ENCODE data around the gene PRPF39. TPM values are rescaled to one million over a fixed set of nuclear protein-coding genes. Genes with fewer than 3 reads are reported as not detected.

The PRPF39 gene
- total RNA-seq, 2 experiments from 2014 or later: 45.4 to 46.8 TPM

GRCh38 chr14:45103806-45104205 lies 19.9 kb downstream of the PRPF39 start:
- peaks cover 6% of the 10 kb centered on the region for H3K4me1 Mint-ChIP-seq
- no peaks in the 10 kb centered on the region for H3K9me3 Mint-ChIP-seq
- no peaks in the 10 kb centered on the region for H3K27me3 Mint-ChIP-seq
- H3K4me3 Mint-ChIP-seq: no peak overlapping the region
- H3K36me3 Mint-ChIP-seq: peaks cover 29% of the 10 kb centered on the region
- no peak for DNase-seq
- no peak overlapping the region for H3K27ac Mint-ChIP-seq

GRCh38 chr14:45104561-45104960 lies 20.6 kb downstream of the PRPF39 start:
- no peaks in the 10 kb centered on the region for H3K9me3 Mint-ChIP-seq
- H3K36me3 Mint-ChIP-seq: peaks cover 24% of the 10 kb centered on the region

DNA sequence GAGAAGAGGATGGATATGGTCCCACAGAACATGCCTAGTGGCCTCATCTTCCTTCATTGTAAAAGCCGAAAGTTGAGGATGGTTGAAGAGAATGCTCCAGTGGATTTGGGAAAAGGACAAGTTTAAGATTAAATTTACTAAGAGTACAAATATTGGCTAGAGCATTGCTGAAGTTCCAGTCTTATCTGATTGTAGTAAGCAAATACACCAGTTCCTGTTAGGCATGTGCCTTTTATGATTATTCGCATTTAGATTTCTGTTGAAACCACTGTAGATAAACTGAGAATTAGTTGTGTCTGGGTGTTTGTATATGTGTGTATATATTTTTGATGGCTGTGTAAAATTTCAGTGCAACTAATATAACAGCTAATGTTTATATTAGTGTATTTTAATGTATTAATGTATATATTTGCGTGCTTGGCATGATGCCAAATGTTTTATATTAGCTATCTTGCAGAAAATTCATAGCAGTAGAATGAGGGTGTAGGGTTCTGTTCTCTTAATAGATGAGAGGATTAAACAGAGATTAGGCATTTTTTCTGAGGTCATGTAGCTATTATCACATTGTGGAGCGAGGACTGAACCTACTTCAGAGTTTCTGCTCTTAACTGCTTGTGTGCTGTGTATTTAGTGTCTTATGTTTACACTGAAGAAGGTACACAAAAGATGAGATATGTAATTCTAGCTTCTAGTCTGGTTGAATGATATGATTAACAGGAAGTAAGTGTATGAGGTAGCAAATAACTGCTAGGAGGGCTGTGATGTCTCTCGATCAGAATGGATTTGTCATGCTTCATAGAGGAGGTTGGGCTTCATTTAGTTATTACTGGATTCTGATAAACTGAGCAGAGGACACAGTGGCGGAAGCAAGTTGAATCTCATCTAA lies 29.2 kb downstream of the PRPF39 start:
- H3K27ac Mint-ChIP-seq: peak overlapping the region; percentile 77
- H3K4me1 Mint-ChIP-seq: peaks cover 24% of the 10 kb centered on the region
- DNase-seq: no peak
- H3K36me3 Mint-ChIP-seq: peaks cover 26% of the 10 kb centered on the region
- H3K27me3 Mint-ChIP-seq: no peaks in the 10 kb centered on the region
- no peaks in the 10 kb centered on the region for H3K9me3 Mint-ChIP-seq
- H3K4me3 Mint-ChIP-seq: no peak overlapping the region

More at GRCh38 chr14:45104561-45104960, 20.6 kb downstream of the PRPF39 start:
- H3K4me1 Mint-ChIP-seq: peaks cover 6% of the 10 kb centered on the region
- no peak overlapping the region for H3K4me3 Mint-ChIP-seq
- no peak for DNase-seq
- H3K27ac Mint-ChIP-seq: no peak overlapping the region
- H3K27me3 Mint-ChIP-seq: no peaks in the 10 kb centered on the region

- peaks cover 24% of the 10 kb centered on the region for H3K4me1 Mint-ChIP-seq
- H3K27ac Mint-ChIP-seq: peak overlapping the region; percentile 70
- peaks cover 26% of the 10 kb centered on the region for H3K36me3 Mint-ChIP-seq
Observed at GRCh38 chr14:45114327-45114726, 30.4 kb downstream of the PRPF39 start.

DNA sequence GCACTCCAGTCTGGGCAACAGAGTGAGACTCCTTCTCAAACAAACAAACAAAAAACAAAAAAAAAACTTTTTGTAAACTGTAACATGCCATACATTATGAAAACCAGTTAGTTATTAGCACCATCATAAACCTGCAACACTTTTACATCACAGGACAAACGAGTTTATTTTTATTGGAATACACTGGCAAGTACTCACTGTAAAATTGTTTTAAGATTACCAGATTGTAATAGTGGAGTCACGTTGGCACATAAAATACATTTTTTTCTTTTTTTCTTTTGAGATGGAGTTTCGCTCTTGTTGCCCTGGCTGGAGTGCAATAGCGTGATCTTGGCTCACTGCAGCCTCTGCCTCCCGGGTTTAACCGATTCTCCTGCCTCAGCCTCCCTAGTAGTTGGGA lies 34.7 kb downstream of the PRPF39 start:
- Mint-ChIP-seq H3K4me1 (peaks cover 13% of the 10 kb centered on the region), H3K36me3 (peaks cover 20% of the 10 kb centered on the region), H3K27ac (no peak overlapping the region), H3K27me3 (no peaks in the 10 kb centered on the region), H3K4me3 (no peak overlapping the region), H3K9me3 (peaks cover 1% of the 10 kb centered on the region)
- DNase-seq: no peak

More at GRCh38 chr14:45114327-45114726, 30.4 kb downstream of the PRPF39 start:
- no peaks in the 10 kb centered on the region for H3K9me3 Mint-ChIP-seq
- DNase-seq: no peak
- H3K4me3 Mint-ChIP-seq: no peak overlapping the region
- no peaks in the 10 kb centered on the region for H3K27me3 Mint-ChIP-seq

DNA sequence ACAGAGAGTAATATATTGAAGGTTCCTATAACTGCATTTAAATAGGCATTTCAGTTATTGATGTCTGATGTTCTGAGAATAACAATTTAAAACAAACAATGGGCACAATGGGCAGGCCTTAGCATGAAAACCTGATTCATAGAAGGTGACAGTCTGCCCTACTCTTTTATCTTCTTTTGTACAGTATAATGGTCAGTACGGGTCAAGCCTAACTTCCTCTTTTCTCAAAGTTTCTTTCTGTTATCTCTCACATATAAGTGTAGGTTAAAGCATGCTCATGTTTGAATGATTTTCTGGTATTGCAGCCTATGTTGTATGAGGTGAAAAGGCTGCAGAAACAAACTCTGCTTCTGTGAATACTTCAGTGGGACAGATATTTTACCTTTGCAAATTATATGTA lies 36.2 kb downstream of the PRPF39 start:
- Mint-ChIP-seq H3K4me3 (no peak overlapping the region), H3K27ac (no peak overlapping the region), H3K9me3 (peaks cover 1% of the 10 kb centered on the region), H3K36me3 (peaks cover 22% of the 10 kb centered on the region), H3K27me3 (no peaks in the 10 kb centered on the region), H3K4me1 (peaks cover 5% of the 10 kb centered on the region)
- DNase-seq: no peak

GRCh38 chr14:45123271-45123670 lies 39.4 kb downstream of the PRPF39 start:
- H3K9me3 Mint-ChIP-seq: peaks cover 1% of the 10 kb centered on the region
- no peak for DNase-seq
- no peak overlapping the region for H3K4me3 Mint-ChIP-seq
- no peak overlapping the region for H3K27ac Mint-ChIP-seq
- no peaks in the 10 kb centered on the region for H3K27me3 Mint-ChIP-seq
- H3K4me1 Mint-ChIP-seq: peaks cover 3% of the 10 kb centered on the region
- H3K36me3 Mint-ChIP-seq: peaks cover 23% of the 10 kb centered on the region

DNA sequence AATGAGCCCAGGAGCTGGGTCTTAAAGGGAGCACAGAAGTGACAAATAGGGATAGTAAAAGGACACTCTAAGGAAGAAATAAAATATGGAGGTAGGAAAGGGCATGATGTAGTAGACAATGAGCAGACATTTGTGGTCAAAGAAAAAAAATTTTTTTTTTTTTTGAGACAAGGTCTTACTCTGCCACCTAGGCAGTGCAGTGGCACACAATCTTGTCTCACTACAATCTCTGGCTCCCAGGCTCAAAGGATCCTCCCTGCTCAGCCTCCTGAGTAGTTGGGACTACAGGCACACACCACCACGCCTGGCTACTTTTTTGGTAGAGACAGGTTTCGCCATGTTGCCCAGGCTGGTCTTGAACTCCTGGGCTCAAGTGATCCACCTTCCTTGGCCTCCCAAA lies 41.8 kb downstream of the PRPF39 start:
- Mint-ChIP-seq H3K36me3 (peaks cover 25% of the 10 kb centered on the region), H3K9me3 (peaks cover 1% of the 10 kb centered on the region), H3K27me3 (no peaks in the 10 kb centered on the region), H3K27ac (no peak overlapping the region), H3K4me1 (peaks cover 6% of the 10 kb centered on the region), H3K4me3 (no peak overlapping the region)
- DNase-seq: no peak

DNA sequence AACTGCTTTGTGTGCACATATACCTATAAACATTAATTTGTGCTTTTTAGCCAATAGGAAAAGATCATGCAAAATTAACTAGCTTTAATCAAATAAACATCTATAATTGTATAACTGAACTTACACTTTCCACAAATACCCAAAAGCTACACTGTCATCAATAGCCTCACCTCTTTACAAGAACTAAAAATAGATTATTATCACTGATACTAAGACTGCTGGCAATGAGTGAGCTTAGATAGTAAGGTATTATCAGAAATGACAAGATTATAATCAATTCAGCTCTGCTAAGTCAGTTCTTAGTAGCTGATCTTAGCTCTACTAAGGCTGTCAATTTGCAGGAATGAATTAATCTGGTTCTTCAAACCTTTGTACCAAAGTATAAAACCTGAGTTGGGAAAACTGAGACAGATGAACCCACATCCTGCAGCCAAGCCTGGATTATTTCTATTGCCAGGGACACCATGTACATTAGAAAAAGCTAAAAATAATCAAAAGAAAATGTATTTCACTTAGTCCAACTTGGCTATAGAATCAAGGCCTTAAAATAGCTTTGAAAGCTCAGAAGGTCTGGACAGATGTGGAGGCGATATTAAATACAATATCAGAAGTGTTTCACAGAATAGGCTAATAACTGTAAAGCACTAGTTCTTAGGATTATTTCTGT lies 45.2 kb downstream of the PRPF39 start:
- Mint-ChIP-seq H3K27ac (no peak overlapping the region), H3K4me3 (no peak overlapping the region), H3K27me3 (no peaks in the 10 kb centered on the region), H3K36me3 (peaks cover 14% of the 10 kb centered on the region), H3K4me1 (peaks cover 16% of the 10 kb centered on the region), H3K9me3 (no peaks in the 10 kb centered on the region)
- DNase-seq: no peak

- Mint-ChIP-seq H3K9me3 (no peaks in the 10 kb centered on the region), H3K27me3 (no peaks in the 10 kb centered on the region), H3K36me3 (peaks cover 3% of the 10 kb centered on the region), H3K4me1 (peaks cover 26% of the 10 kb centered on the region), H3K27ac (peak overlapping the region; percentile 95), H3K4me3 (peak overlapping the region; percentile 99)
- no peak for DNase-seq
Observed at GRCh38 chr14:45133683-45134050, 49.8 kb downstream of the PRPF39 start.

DNA sequence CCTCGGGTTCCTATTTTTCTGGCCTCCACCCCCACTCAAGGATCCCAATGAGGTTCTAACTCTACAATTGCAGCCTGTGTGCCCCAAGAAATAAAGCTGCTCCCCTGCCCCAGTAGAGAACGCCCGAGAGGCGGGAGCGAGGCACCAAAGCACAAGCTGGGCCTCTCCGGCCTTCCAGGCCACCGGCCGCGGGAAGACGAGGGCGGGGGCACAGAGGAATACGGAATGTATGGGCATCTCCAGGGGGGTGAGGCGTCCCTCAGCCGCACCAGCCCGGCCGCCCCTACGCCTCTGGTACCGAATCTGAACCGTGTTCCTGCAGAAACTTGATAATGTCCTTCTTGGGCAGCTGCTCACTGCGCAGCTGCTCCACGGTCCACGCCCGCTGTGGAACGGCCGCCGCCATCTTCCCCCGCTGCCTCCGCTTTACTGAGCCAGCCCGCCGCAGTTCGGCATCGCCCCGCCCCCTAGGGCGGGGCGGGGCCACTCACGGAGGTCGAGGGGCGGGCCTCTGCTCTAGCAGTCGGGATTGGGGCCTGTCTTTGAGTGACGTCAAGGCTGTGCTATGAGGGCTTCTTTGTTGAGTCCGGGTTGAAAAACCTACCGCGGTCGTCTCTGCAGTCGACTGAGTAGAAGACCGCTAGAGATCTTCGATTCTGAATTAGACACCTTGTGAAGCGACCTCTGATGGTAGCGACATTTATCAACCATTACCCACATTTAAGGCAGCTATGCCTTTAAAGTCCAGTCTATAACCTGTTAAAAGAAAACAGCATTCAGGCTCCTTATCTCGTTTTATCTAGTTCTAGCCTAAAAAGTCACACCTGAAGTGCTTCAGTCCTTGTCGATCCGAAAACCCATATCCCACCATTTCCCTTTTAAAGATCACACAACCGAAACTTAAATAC lies 50.4 kb downstream of the PRPF39 start, which contains the start of gene FKBP3:
Gene FKBP3 (minus strand): TSS at position 431 of the 908 bp plus-strand sequence. CDS start 25 bp downstream, at position 406.
- peak within 1 kb of the TSS; percentile 99 for H3K4me3 Mint-ChIP-seq
- peak within 1 kb of the TSS; percentile 95 for H3K27ac Mint-ChIP-seq
- H3K4me1 Mint-ChIP-seq: peaks cover 29% of the 10 kb centered on the region
- no peaks in the 10 kb centered on the region for H3K9me3 Mint-ChIP-seq
- no peaks in the 10 kb centered on the region for H3K27me3 Mint-ChIP-seq
- H3K36me3 Mint-ChIP-seq: peaks cover 3% of the 10 kb centered on the region
- peak; percentile 91 for DNase-seq

GRCh38 chr14:45135156-45135555 lies 51.2 kb downstream of the PRPF39 start:
- Mint-ChIP-seq H3K36me3 (peaks cover 3% of the 10 kb centered on the region), H3K9me3 (no peaks in the 10 kb centered on the region), H3K27me3 (no peaks in the 10 kb centered on the region), H3K27ac (peak overlapping the region; percentile 95), H3K4me3 (peak overlapping the region; percentile 99), H3K4me1 (peaks cover 29% of the 10 kb centered on the region)
- no peak for DNase-seq

DNA sequence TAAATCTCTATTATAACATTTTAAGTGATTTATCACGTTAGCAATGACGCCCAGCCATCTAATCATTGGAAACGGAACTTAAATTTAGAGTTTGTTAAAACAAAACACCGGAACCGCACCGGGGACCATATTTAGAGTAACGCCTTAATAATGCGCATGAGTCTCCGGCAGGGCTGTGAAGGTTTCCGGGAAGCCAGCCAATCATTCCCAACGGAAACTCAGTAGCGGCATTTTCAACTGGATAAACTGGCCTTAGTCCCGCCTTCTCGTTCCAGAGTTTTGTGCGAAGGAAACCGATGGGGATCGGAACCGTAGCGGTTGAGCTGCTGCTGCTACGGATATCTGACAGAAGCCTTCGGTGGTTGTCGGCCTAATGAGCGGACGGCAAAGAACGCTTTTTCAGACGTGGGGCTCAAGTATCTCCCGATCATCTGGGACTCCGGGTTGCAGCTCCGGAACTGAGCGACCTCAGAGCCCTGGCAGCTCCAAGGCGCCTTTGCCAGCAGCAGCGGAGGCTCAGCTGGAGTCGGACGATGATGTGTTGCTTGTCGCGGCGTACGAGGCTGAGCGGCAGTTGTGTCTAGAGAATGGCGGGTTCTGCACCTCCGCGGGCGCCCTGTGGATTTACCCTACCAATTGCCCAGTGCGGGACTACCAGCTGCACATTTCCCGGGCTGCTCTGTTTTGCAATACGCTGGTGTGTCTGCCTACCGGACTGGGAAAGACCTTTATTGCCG lies 51.9 kb downstream of the PRPF39 start, which contains the start of gene FANCM:
Gene FANCM (plus strand): TSS at position 272 of the 737 bp plus-strand sequence. CDS start 102 bp downstream, at position 374.
- peak; percentile 83 for DNase-seq
- H3K4me1 Mint-ChIP-seq: peaks cover 31% of the 10 kb centered on the region
- no peaks in the 10 kb centered on the region for H3K9me3 Mint-ChIP-seq
- no peaks in the 10 kb centered on the region for H3K27me3 Mint-ChIP-seq
- H3K36me3 Mint-ChIP-seq: peaks cover 7% of the 10 kb centered on the region
- H3K27ac Mint-ChIP-seq: peak within 1 kb of the TSS; percentile 95
- peak within 1 kb of the TSS; percentile 99 for H3K4me3 Mint-ChIP-seq

DNA sequence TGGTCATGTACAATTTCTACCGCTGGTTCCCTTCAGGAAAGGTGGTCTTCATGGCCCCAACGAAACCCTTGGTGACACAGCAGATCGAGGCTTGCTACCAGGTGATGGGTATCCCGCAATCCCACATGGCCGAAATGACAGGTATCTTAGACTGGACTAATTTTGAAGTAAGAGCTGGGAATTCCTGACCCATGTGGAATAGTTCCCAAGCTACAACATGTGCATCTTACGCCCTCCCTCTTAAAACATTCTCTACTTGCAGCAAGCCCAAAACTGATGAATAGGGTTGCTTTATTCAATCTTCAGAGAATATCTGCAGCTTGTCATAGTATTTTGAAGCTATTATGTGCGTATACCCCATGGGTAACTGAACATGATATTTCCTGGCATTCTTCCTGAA lies 52.5 kb downstream of the PRPF39 start:
- Mint-ChIP-seq H3K4me1 (peaks cover 31% of the 10 kb centered on the region), H3K9me3 (no peaks in the 10 kb centered on the region), H3K36me3 (peaks cover 7% of the 10 kb centered on the region), H3K27ac (peak overlapping the region; percentile 95), H3K27me3 (no peaks in the 10 kb centered on the region), H3K4me3 (peak overlapping the region; percentile 99)
- DNase-seq: no peak

All from activated naive CD8-positive, alpha-beta T cell treated with anti-CD3 and anti-CD28 coated beads for 36 hours (primary cell).